PFSK-1 (cell line): ENCODE data around the gene APC2.

ENCODE experiments used
- FOXP2 ChIP-seq: optimal IDR thresholded peaks from 2 replicates; pipeline ENCODE3; 2011; ENCODE audit warnings: borderline replicate concordance, control low read depth, inconsistent platforms; ENCODE audit not compliant: insufficient read depth; ENCODE audit errors: extremely low read length, extremely low read depth
- POLR2AphosphoS5 ChIP-seq: IDR thresholded peaks from 2 replicates; pipeline ENCODE4 v1.6.1; 2012; ENCODE audit warnings: low read depth, mild to moderate bottlenecking, control low read depth, low read length, moderate library complexity
- REST ChIP-seq, 2 experiments: IDR thresholded peaks; 2 replicates each; pipeline versions ENCODE4 v1.6.1 to v1.8.0; 2011 to 2012; ENCODE audit warnings: low read depth in 2 of 2, low read length in 2 of 2, control low read depth in 1 of 2, inconsistent platforms in 1 of 2, mild to moderate bottlenecking in 1 of 2, moderate library complexity in 1 of 2; ENCODE audit not compliant: insufficient read depth in 1 of 2
- SIN3A ChIP-seq: IDR thresholded peaks from 2 replicates; pipeline ENCODE4 v1.6.1; 2012; ENCODE audit warnings: mild to moderate bottlenecking, low read length, moderate library complexity, borderline replicate concordance; ENCODE audit not compliant: insufficient read depth
- TAF1 ChIP-seq: IDR thresholded peaks from 2 replicates; pipeline ENCODE4 v1.6.1; 2012; ENCODE audit warnings: low read length, control low read depth, borderline replicate concordance; ENCODE audit not compliant: insufficient read depth

Gene APC2

GRCh38 chr19:1466461-1467214 is 16.7 kb downstream of the APC2 start:
- TF ChIP-seq REST (IDR thresholded peaks at IDR 0.05; ENCODE audit: insufficient read depth in 1 of 2, low read depth in 2 of 2, low read length in 2 of 2) (no peak), FOXP2 (no peak), TAF1 (no peak), POLR2AphosphoS5 (no peak), SIN3A (no peak)

- TF ChIP-seq TAF1 (no peak), REST (IDR thresholded peaks at IDR 0.05; ENCODE audit: insufficient read depth in 1 of 2, low read depth in 2 of 2, low read length in 2 of 2) (no peak), FOXP2 (no peak), SIN3A (no peak)
Observed at GRCh38 chr19:1467215-1467489, 17.2 kb downstream of the APC2 start.

GRCh38 chr19:1467490-1468273 is 17.8 kb downstream of the APC2 start:
- TF ChIP-seq POLR2AphosphoS5 (no peak), FOXP2 (no peak), TAF1 (no peak), SIN3A (no peak), REST (IDR thresholded peaks at IDR 0.05; ENCODE audit: insufficient read depth in 1 of 2, low read depth in 2 of 2, low read length in 2 of 2) (no peak)

- no peak for TF ChIP-seq SIN3A
- TF ChIP-seq TAF1: no peak
- TF ChIP-seq FOXP2: no peak
- no peak for TF ChIP-seq REST (IDR thresholded peaks at IDR 0.05; ENCODE audit: insufficient read depth in 1 of 2, low read depth in 2 of 2, low read length in 2 of 2)
- TF ChIP-seq POLR2AphosphoS5: no peak
Observed at GRCh38 chr19:1468274-1468820, 18.4 kb downstream of the APC2 start.
